Measurements from ENCODE around the gene RNF146.

GRCh38 chr6:127272576-127272975, 5.9 kb downstream of the RNF146 start:
- TF ChIP-seq CTCF (conservative IDR thresholded peaks at IDR 0.05; ENCODE audit: low read depth, low read length) (no peak), EZH2 (IDR thresholded peaks at IDR 0.05; ENCODE audit: borderline replicate concordance, low read depth, low read length, poor library complexity, severe bottlenecking) (no peak)

All from A673 (cell line).